NT2/D1 (cell line): ENCODE results near the gene TBC1D22A.
A peak's percentile ranks its signal among the peaks of the same experiment; 100 is the strongest.
"Not testable (repeated sequence)": the region's sequence is repeated elsewhere in the genome, so short reads cannot be mapped to it uniquely, and the experiment has no call there.

Experiments used
- DNase-seq: peaks from one replicate; pipeline ENCODE4 v3.0.0-alpha.2; 2011; ENCODE audit warnings: low read depth, low spot score
- H3K27me3 ChIP-seq: 2 replicates; pipeline ENCODE4 v1.6.0; 2011; ENCODE audit warnings: mild to moderate bottlenecking; ENCODE audit not compliant: insufficient read length, insufficient read depth
- H3K36me3 ChIP-seq: 2 replicates; pipeline ENCODE4 v1.6.1; 2011; ENCODE audit warnings: mild to moderate bottlenecking, low read length, mixed read lengths; ENCODE audit not compliant: insufficient read depth, insufficient read length
- H3K4me1 ChIP-seq: 2 replicates; pipeline ENCODE4 v1.5.1; 2011; ENCODE audit not compliant: insufficient read depth, insufficient read length
- H3K4me3 ChIP-seq: 2 replicates; pipeline ENCODE4 v1.5.1; 2011; ENCODE audit warnings: low read depth; ENCODE audit not compliant: insufficient read length
- H3K9ac ChIP-seq: 2 replicates; pipeline ENCODE4 v1.6.0; 2011; ENCODE audit warnings: low read depth; ENCODE audit not compliant: insufficient read length
- H3K9me3 ChIP-seq: 2 replicates; pipeline ENCODE4 v1.5.1; 2011; ENCODE audit warnings: mild to moderate bottlenecking, low read length; ENCODE audit not compliant: insufficient read depth
- SUZ12 ChIP-seq: IDR thresholded peaks from 2 replicates; pipeline ENCODE4 v1.6.1; 2011; ENCODE audit not compliant: insufficient read length, insufficient read depth; ENCODE audit errors: extremely low read depth
- YY1 ChIP-seq: IDR thresholded peaks from 2 replicates; pipeline ENCODE4 v1.6.1; 2011; ENCODE audit not compliant: insufficient read length, insufficient read depth
- ZNF274 ChIP-seq: IDR thresholded peaks from 2 replicates; pipeline ENCODE4 v1.6.1; 2011; ENCODE audit warnings: mild to moderate bottlenecking, low read depth, low read length

TBC1D22A gene

GRCh38 chr22:47166446-47167016 lies 404.1 kb downstream of the TBC1D22A start:
- peaks cover 6% of the 10 kb centered on the region; the same call in 1 of the 2 replicates for H3K9me3 ChIP-seq
- DNase-seq = no peak
- no peak overlapping the region for H3K9ac ChIP-seq
- no peaks in the 10 kb centered on the region for H3K27me3 ChIP-seq
- no peak for TF ChIP-seq ZNF274
- H3K4me1 ChIP-seq = no peaks in the 10 kb centered on the region
- peaks cover 4% of the 10 kb centered on the region for H3K36me3 ChIP-seq
- no peak overlapping the region for H3K4me3 ChIP-seq

- Histone ChIP-seq H3K9me3 (peaks cover 6% of the 10 kb centered on the region; the same call in 1 of the 2 replicates), H3K36me3 (peaks cover 4% of the 10 kb centered on the region), H3K4me3 (no peak overlapping the region), H3K4me1 (no peaks in the 10 kb centered on the region), H3K9ac (no peak overlapping the region), H3K27me3 (no peaks in the 10 kb centered on the region)
- TF ChIP-seq ZNF274 (no peak), SUZ12 (no peak), YY1 (no peak)
- DNase-seq = no peak
Observed at GRCh38 chr22:47167056-47167455, 404.6 kb downstream of the TBC1D22A start.

- not testable (repeated sequence) for H3K36me3 ChIP-seq, H3K9me3 ChIP-seq, H3K4me1 ChIP-seq, DNase-seq, H3K9ac ChIP-seq, H3K4me3 ChIP-seq, H3K27me3 ChIP-seq
Observed at GRCh38 chr22:47167921-47168320, 405.5 kb downstream of the TBC1D22A start.

GRCh38 chr22:47168441-47168840 lies 406.0 kb downstream of the TBC1D22A start:
- DNase-seq = no peak
- Histone ChIP-seq H3K36me3 (peaks cover 4% of the 10 kb centered on the region), H3K9me3 (peaks cover 6% of the 10 kb centered on the region; the same call in 1 of the 2 replicates), H3K9ac (no peak overlapping the region), H3K4me3 (no peak overlapping the region), H3K4me1 (no peaks in the 10 kb centered on the region), H3K27me3 (no peaks in the 10 kb centered on the region)
- TF ChIP-seq YY1 (no peak), ZNF274 (no peak), SUZ12 (no peak)

- Histone ChIP-seq H3K36me3 (peaks cover 4% of the 10 kb centered on the region), H3K9me3 (peaks cover 6% of the 10 kb centered on the region; the same call in 1 of the 2 replicates), H3K4me1 (no peaks in the 10 kb centered on the region), H3K27me3 (no peaks in the 10 kb centered on the region), H3K4me3 (no peak overlapping the region), H3K9ac (no peak overlapping the region)
- TF ChIP-seq YY1 = no peak
- TF ChIP-seq ZNF274 = no peak
- TF ChIP-seq SUZ12 = no peak
- DNase-seq = peak; percentile 11
Observed at GRCh38 chr22:47168900-47169800, 406.7 kb downstream of the TBC1D22A start.

GRCh38 chr22:47169801-47170140 lies 407.3 kb downstream of the TBC1D22A start:
- Histone ChIP-seq H3K4me1 (no peaks in the 10 kb centered on the region), H3K4me3 (no peak overlapping the region), H3K36me3 (peaks cover 4% of the 10 kb centered on the region), H3K9me3 (peaks cover 6% of the 10 kb centered on the region; the same call in 1 of the 2 replicates), H3K27me3 (no peaks in the 10 kb centered on the region), H3K9ac (no peak overlapping the region)
- no peak for TF ChIP-seq SUZ12
- no peak for TF ChIP-seq YY1
- no peak for TF ChIP-seq ZNF274
- DNase-seq = no peak

GRCh38 chr22:47170511-47171440 lies 408.3 kb downstream of the TBC1D22A start:
- H3K9ac ChIP-seq, DNase-seq, H3K4me1 ChIP-seq, H3K36me3 ChIP-seq, H3K4me3 ChIP-seq, H3K27me3 ChIP-seq, H3K9me3 ChIP-seq: not testable (repeated sequence)
